Coronary artery (tissue), 2 donors: ENCODE measurements around the gene FAM168A.

ENCODE experiments used
- DNase-seq: peaks from one replicate; pipeline ENCODE4 v3.0.0-alpha.2; 2017; ENCODE audit warnings: low spot score
- H3K27ac ChIP-seq, 2 donors: fragments of 200-600 bp; sonication (generic); one replicate each; pipeline ENCODE4 v1.5.1; 2016 to 2019
- H3K4me3 ChIP-seq: fragments of 200-600 bp; sonication (generic); 2 replicates; pipeline ENCODE4 v1.5.1; 2016; ENCODE audit warnings: mild to moderate bottlenecking, moderate library complexity
- TF ChIP-seq, protein P1 (sequence below): fragments of 200-600 bp; sonication (generic); IDR thresholded peaks from one replicate; pipeline ENCODE4 v1.5.1; 2019; ENCODE audit warnings: antibody characterized with exemption

FAM168A gene

GRCh38 chr11:73389134-73389525, 208.8 kb downstream of the FAM168A start:
- no peak for DNase-seq
- H3K27ac ChIP-seq = peak overlapping the region in 1 of 2 donors; percentile 61
- no peak overlapping the region for H3K4me3 ChIP-seq
- TF ChIP-seq, protein P1, sequence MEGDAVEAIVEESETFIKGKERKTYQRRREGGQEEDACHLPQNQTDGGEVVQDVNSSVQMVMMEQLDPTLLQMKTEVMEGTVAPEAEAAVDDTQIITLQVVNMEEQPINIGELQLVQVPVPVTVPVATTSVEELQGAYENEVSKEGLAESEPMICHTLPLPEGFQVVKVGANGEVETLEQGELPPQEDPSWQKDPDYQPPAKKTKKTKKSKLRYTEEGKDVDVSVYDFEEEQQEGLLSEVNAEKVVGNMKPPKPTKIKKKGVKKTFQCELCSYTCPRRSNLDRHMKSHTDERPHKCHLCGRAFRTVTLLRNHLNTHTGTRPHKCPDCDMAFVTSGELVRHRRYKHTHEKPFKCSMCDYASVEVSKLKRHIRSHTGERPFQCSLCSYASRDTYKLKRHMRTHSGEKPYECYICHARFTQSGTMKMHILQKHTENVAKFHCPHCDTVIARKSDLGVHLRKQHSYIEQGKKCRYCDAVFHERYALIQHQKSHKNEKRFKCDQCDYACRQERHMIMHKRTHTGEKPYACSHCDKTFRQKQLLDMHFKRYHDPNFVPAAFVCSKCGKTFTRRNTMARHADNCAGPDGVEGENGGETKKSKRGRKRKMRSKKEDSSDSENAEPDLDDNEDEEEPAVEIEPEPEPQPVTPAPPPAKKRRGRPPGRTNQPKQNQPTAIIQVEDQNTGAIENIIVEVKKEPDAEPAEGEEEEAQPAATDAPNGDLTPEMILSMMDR = no peak

GRCh38 chr11:73388265-73389133, 209.4 kb downstream of the FAM168A start:
- no peak for DNase-seq
- TF ChIP-seq, protein P1 = no peak
- Histone ChIP-seq H3K27ac (peak overlapping the region in 1 of 2 donors; percentile 61), H3K4me3 (no peak overlapping the region)

- TF ChIP-seq, protein P1 = no peak
- DNase-seq = no peak
- Histone ChIP-seq H3K27ac (peak overlapping the region in 1 of 2 donors; percentile 61), H3K4me3 (no peak overlapping the region)
These were observed 210.2 kb downstream of the FAM168A start for GRCh38 chr11:73387594-73388264.

DNA sequence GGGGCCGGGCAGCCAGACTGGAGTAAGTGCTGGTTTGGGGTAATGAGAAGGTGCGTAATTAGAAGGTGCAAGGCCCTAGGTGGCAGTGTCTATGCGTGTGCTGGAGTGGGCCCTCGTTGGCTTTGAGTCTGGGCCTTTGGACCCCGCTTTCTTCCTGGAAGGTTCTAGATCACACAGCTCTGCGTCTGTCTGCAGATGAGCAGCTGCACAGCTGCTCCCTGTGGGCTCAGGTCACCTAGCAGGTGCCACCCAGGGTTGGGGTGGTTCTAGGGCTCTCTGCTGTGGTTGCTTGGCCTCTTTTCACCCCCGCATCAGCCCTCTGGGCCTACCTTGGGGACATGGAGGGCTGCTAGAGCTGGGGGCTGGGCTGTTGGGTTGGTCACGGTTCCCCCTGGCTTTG, 211.4 kb downstream of the FAM168A start:
- Histone ChIP-seq H3K4me3 (no peak overlapping the region), H3K27ac (peak overlapping the region in 1 of 2 donors; percentile 79)
- TF ChIP-seq, protein P1 = no peak
- no peak for DNase-seq

GRCh38 chr11:73386016-73386415, 211.9 kb downstream of the FAM168A start:
- TF ChIP-seq, protein P1 = no peak
- Histone ChIP-seq H3K4me3 (no peak overlapping the region), H3K27ac (peak overlapping the region in 1 of 2 donors; percentile 79)
- no peak for DNase-seq

- H3K4me3 ChIP-seq = no peak overlapping the region
- TF ChIP-seq, protein P1 = no peak
- DNase-seq = no peak
- H3K27ac ChIP-seq = peak overlapping the region; percentile 14 to 79
These were observed 212.8 kb downstream of the FAM168A start for GRCh38 chr11:73384872-73385689.
